Measurements from ENCODE around the gene C19orf25.

DNA sequence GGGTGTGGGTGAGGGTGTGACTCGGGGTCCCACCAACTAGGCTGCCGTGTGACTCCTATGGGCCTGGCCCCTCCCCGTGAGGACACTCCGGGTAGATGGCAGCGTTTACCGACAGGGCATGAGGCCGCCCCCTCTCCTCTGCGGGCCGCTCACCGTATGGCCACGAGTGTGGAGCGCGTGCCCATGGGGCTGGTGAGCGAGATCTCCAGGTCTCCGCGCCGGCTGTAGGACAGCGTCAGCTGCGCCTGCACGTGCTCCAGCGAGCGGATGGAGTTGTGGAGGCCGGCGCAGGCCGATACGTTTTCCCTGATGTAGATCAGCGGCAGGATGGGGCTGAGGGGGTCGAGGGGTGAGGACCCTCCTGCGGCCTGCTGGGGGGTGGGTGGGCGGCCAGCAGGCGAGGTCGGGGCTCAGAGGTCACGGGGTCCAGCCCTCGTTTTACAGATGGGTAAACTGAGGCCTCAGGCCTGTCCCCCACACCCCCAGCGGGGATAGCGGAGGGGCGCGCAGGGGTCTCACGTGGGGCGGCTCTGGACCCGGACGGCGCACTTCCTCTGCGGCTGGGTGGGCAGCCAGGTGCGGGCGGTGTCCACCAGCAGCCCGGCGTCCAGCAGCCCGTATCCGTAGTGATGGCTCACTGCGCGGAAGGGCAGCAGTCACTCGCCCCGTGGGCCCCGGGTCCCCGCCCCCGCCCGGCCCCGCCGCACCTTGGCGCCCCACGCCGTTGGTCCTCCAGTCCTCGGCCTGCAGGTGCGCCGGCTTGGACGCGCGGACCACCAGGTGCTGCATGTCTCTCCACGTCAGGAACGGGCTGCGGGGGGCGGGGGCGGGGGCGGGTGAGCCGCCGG is 4.3 kb upstream of the C19orf25 start:
- TF ChIP-seq EZH2 (IDR thresholded peaks at IDR 0.05): no peak
- no peak for TF ChIP-seq POLR2AphosphoS5 (IDR thresholded peaks at IDR 0.05; ENCODE audit: borderline replicate concordance, low read depth, low read length)

Data from SK-N-MC (cell line).